HUES64 (cell line): ENCODE results near the gene SERPINB1. TPM values are rescaled to one million over a fixed set of nuclear protein-coding genes. Genes with fewer than 3 reads are reported as not detected.
"Not testable (repeated sequence)": the region's sequence is repeated elsewhere in the genome, so short reads cannot be mapped to it uniquely, and the experiment has no call there.

ENCODE experiments used
- H3K27ac ChIP-seq: 2 replicates; pipeline ENCODE4 v1.7.0; 2013; ENCODE audit warnings: low read depth, low read length, inconsistent platforms
- H3K27me3 ChIP-seq: 2 replicates; pipeline ENCODE4 v1.6.1; 2013; ENCODE audit warnings: mild to moderate bottlenecking, low read length; ENCODE audit not compliant: insufficient read depth
- H3K36me3 ChIP-seq: 2 replicates; pipeline ENCODE4 v1.6.1; 2013; ENCODE audit warnings: mild to moderate bottlenecking, low read length; ENCODE audit not compliant: insufficient read depth
- H3K4me1 ChIP-seq: 2 replicates; pipeline ENCODE4 v1.6.1; 2013; ENCODE audit warnings: mild to moderate bottlenecking, low read length, moderate library complexity; ENCODE audit not compliant: insufficient read depth
- H3K4me3 ChIP-seq: 2 replicates; pipeline ENCODE4 v1.5.1; 2013; ENCODE audit warnings: mild to moderate bottlenecking, low read length, moderate library complexity
- H3K9ac ChIP-seq: 2 replicates; pipeline ENCODE4 v1.6.1; 2013; ENCODE audit warnings: mild to moderate bottlenecking, low read depth, low read length
- H3K9me3 ChIP-seq: 2 replicates; pipeline ENCODE4 v1.6.1; 2013; ENCODE audit warnings: low read depth, low read length; ENCODE audit not compliant: insufficient read depth
- WGBS: fragments of 150-250, 120-280 bp; methylation state at CpG from one replicate; pipeline ENCODE4 v1.1.7; 2013; ENCODE audit warnings: missing lambda C conversion rate; 5-methylcytosine and 5-hydroxymethylcytosine counted together
- polyA plus RNA-seq, 2 experiments: library from polyadenylated mRNA; stranded (reverse); fragments of 50-300 nt; gene quantifications; one replicate each; pipeline ENCODE4 v1.2.3, GENCODE V29; 2013

Gene SERPINB1
- 11.4 TPM for polyA plus RNA-seq (2013, experiment 1 of 2)
- polyA plus RNA-seq (2013, experiment 2 of 2) = 13.8 TPM

GRCh38 chr6:2841264-2842138 lies at the start of gene SERPINB1:
Gene SERPINB1 (minus strand): TSS chr6:2841863. CDS start chr6:2840586, 1,277 bp downstream.
- H3K4me3 ChIP-seq = peak within 1 kb of the TSS; percentile 56
- H3K27ac ChIP-seq = peak within 1 kb of the TSS; percentile 77
- 0 out of 2 replicates have a peak, but pooled peaks cover 8% of the 10 kb centered on the region for H3K36me3 ChIP-seq
- WGBS = 3% methylated on average over 67 of the region's 67 CpGs
- 0 out of 2 replicates have a peak, but pooled peaks cover 3% of the 10 kb centered on the region for H3K27me3 ChIP-seq
- peak within 1 kb of the TSS; percentile 67 for H3K9ac ChIP-seq
- peaks cover 18% of the 10 kb centered on the region for H3K4me1 ChIP-seq
- H3K9me3 ChIP-seq = no peaks in the 10 kb centered on the region

DNA sequence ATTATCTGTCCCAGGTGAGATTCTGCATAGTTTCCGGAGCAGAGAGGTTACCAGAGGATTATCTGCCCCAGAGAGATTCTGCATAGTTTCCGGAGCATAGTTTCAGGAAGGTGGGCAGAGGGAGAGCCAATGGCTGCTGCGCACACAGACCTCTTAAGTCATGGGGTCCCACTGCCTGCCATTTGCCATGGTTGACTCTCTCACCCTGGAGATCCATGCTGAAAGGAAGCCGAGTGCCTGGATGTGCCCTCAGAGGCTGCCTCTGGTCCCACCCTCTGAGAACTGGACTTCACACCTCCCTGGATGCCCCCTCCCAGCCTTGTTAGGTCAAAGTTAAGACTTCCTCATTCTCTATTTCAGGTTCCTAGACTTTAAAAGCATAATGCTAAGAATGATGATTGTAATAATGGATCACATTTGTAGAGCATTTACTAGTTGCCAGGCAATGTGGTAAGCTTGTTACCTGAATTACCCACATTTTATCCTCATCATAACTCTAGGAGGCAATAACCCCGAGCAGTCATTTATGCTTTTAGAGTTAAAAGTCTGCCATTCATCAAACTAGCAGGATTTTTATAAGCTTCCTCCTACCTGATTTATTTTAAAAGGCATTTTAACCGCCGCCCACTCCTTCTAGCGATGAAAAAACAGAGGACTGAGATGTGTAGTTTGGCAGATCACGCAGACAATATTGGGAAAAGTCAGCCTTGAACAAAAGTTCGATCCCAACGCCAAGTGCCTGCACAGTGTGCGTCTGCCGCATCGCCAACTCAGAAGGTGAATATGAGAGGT lies 49.5 kb upstream of the SERPINB1 start:
- H3K4me3 ChIP-seq = no peak overlapping the region
- no peaks in the 10 kb centered on the region for H3K9me3 ChIP-seq
- peaks cover 3% of the 10 kb centered on the region; the same call in 1 of the 2 replicates for H3K4me1 ChIP-seq
- no peak overlapping the region for H3K27ac ChIP-seq
- H3K27me3 ChIP-seq = no peaks in the 10 kb centered on the region
- H3K9ac ChIP-seq = no peak overlapping the region
- peaks cover 73% of the 10 kb centered on the region for H3K36me3 ChIP-seq
- WGBS = 95% methylated on average over 14 of the region's 14 CpGs

- WGBS = 79% methylated on average over 6 of the region's 6 CpGs
- no peaks in the 10 kb centered on the region for H3K27me3 ChIP-seq
- peaks cover 9% of the 10 kb centered on the region; the same call in 1 of the 2 replicates for H3K4me1 ChIP-seq
- peaks cover 25% of the 10 kb centered on the region for H3K36me3 ChIP-seq
- no peak overlapping the region for H3K27ac ChIP-seq
- H3K9ac ChIP-seq = no peak overlapping the region
- no peaks in the 10 kb centered on the region for H3K9me3 ChIP-seq
- no peak overlapping the region for H3K4me3 ChIP-seq
These were observed 44.5 kb upstream of the SERPINB1 start for GRCh38 chr6:2885967-2886735.

- 84% methylated on average over 3 of the region's 3 CpGs for WGBS
- Histone ChIP-seq H3K9me3 (no peaks in the 10 kb centered on the region), H3K27me3 (no peaks in the 10 kb centered on the region), H3K9ac (no peak overlapping the region), H3K4me3 (no peak overlapping the region), H3K36me3 (peaks cover 11% of the 10 kb centered on the region), H3K27ac (no peak overlapping the region), H3K4me1 (peaks cover 9% of the 10 kb centered on the region; the same call in 1 of the 2 replicates)
These were observed 43.1 kb upstream of the SERPINB1 start for GRCh38 chr6:2884804-2885203.

- peaks cover 3% of the 10 kb centered on the region; the same call in 1 of the 2 replicates for H3K36me3 ChIP-seq
- no peak overlapping the region for H3K4me3 ChIP-seq
- H3K27ac ChIP-seq = no peak overlapping the region
- no peak overlapping the region for H3K9ac ChIP-seq
- peaks cover 9% of the 10 kb centered on the region; the same call in 1 of the 2 replicates for H3K4me1 ChIP-seq
- H3K27me3 ChIP-seq = no peaks in the 10 kb centered on the region
- H3K9me3 ChIP-seq = no peaks in the 10 kb centered on the region
- 85% methylated on average over 2 of the region's 2 CpGs for WGBS
These were observed 42.0 kb upstream of the SERPINB1 start for GRCh38 chr6:2883673-2884072.

DNA sequence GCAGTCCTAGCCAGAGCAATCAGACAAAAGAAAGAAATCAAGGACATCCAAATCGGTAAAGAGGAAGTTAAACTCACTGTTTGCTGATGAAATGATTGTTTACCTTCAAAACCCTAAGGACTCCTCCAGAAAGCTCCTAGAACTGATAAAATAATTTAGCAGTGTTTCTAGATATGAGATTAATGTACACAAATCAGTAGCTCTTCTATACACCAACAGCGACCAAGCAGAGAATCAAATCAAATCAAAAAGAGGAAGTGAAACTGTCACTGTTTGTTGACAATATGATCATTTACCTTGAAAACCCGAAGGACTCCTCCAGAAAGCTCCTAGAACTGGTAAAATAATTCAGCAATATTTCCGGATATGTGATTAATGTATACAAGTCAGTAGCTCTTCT lies 39.8 kb upstream of the SERPINB1 start:
- H3K9me3 ChIP-seq = no peaks in the 10 kb centered on the region
- H3K27ac ChIP-seq = no peak overlapping the region
- H3K9ac ChIP-seq = no peak overlapping the region
- H3K4me1 ChIP-seq = peaks cover 28% of the 10 kb centered on the region
- H3K4me3 ChIP-seq = no peak overlapping the region
- WGBS = 95% methylated on average over 4 of the region's 4 CpGs
- no peaks in the 10 kb centered on the region for H3K27me3 ChIP-seq
- H3K36me3 ChIP-seq = no peaks in the 10 kb centered on the region

DNA sequence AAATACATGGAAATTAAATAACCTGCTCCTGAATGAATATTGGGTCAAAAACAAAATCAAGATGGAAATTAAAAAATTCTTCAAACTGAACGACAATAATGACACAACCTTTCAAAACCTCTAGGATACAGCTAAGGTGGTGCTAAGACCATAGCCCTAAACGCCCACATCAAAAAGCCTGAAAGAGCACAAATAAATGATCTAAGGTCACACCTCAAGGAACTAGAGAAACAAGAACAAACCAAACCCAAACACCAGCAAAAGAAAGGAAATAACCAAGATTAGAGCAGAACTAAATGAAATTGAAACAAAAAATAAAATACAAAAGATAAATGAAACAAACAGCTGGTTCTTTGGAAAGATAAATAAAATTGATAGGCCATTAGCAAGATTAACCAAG lies 38.5 kb upstream of the SERPINB1 start:
- H3K9ac ChIP-seq, H3K4me3 ChIP-seq, H3K27ac ChIP-seq, H3K27me3 ChIP-seq, H3K9me3 ChIP-seq, H3K36me3 ChIP-seq: not testable (repeated sequence)
- WGBS = 93% methylated on average over 2 of the region's 2 CpGs
- H3K4me1 ChIP-seq = peaks cover 26% of the 10 kb centered on the region

- 0 out of 2 replicates have a peak, but pooled peaks cover 5% of the 10 kb centered on the region for H3K27me3 ChIP-seq
- H3K9me3 ChIP-seq = no peaks in the 10 kb centered on the region
- H3K27ac ChIP-seq = peak overlapping the region; percentile 64
- WGBS = 90% methylated on average over 2 of the region's 2 CpGs
- no peaks in the 10 kb centered on the region for H3K36me3 ChIP-seq
- H3K4me1 ChIP-seq = peaks cover 28% of the 10 kb centered on the region
- H3K9ac ChIP-seq = no peak overlapping the region
- H3K4me3 ChIP-seq = no peak overlapping the region
These were observed 36.3 kb upstream of the SERPINB1 start for GRCh38 chr6:2877960-2878359.

- Histone ChIP-seq H3K9ac (peak overlapping the region; percentile 8; the same call in 1 of the 2 replicates), H3K36me3 (no peaks in the 10 kb centered on the region), H3K27me3 (0 out of 2 replicates have a peak, but pooled peaks cover 5% of the 10 kb centered on the region), H3K4me3 (peak overlapping the region; percentile 79; the same call in 1 of the 2 replicates), H3K27ac (peak overlapping the region; percentile 64), H3K9me3 (no peaks in the 10 kb centered on the region), H3K4me1 (peaks cover 28% of the 10 kb centered on the region)
- 34% methylated on average over 13 of the region's 13 CpGs for WGBS
These were observed 35.6 kb upstream of the SERPINB1 start for GRCh38 chr6:2877057-2877882.
